HCT116 (cell line): ENCODE measurements around the gene SPATA3. TPM values are rescaled to one million over a fixed set of nuclear protein-coding genes. Genes with fewer than 3 reads are reported as not detected.

Experiments
- ATAC-seq: fragments of 200-7000 bp; cut with Tn5 transposase; 2 replicates; pipeline ENCODE4 v1.9.1; 2020; ENCODE audit warnings: mild to moderate bottlenecking, moderate library complexity
- BruUV-seq: library from RNA; stranded (reverse); fragments of 400-500 nt; replicated peaks from 2 replicates; lab custom pipeline; 2021; lab: Mats Ljungman, UMichigan
- CTCF ChIA-PET: fragments of 300-600 bp; sonication (Branson Sonifier 250); formaldehyde crosslinking; loops from one replicate; lab custom pipeline; 2021; ENCODE audit warnings: antibody characterized with exemption; lab: Charles Lee
- POLR2A ChIA-PET: fragments of 300-600, 350-600 bp; sonication (Branson Sonifier 250); formaldehyde crosslinking; loops from one replicate; lab custom pipeline; 2021; ENCODE audit warnings: antibody characterized with exemption; lab: Charles Lee
- RAD21 ChIA-PET, 2 experiments: fragments of 300-600 bp; sonication (Branson Sonifier 250); formaldehyde crosslinking; loops; one replicate each; lab custom pipeline; 2023; ENCODE audit warnings: low total read pairs in 2 of 2; ENCODE audit not compliant: uncharacterized antibody in 2 of 2, unreplicated experiment in 2 of 2, low non-redundant PET in 1 of 2; lab: Charles Lee
- DNase-seq: peaks from one replicate; pipeline ENCODE4 v3.0.0-alpha.2; 2010; ENCODE audit warnings: low read depth, low spot score
- H2AFZ ChIP-seq: fragments of 200-600 bp; shearing (Covaris generic), sonication (generic); 2 replicates; pipeline ENCODE4 v1.6.1; 2017; ENCODE audit warnings: low read depth, mixed run types, mixed read lengths, antibody characterized with exemption, low read length; ENCODE audit not compliant: poor library complexity, severe bottlenecking
- H3K27ac ChIP-seq: 2 replicates; pipeline ENCODE4 v1.5.1; 2012; ENCODE audit warnings: low read depth, low read length
- H3K27me3 ChIP-seq: fragments of 200-600 bp; sonication (generic); 2 replicates; pipeline ENCODE4 v1.6.1; 2016; ENCODE audit warnings: mixed run types, low read length, mixed read lengths; ENCODE audit not compliant: insufficient read depth
- H3K36me3 ChIP-seq, 2 experiments: fragments of 200-500 bp in 1 of 2; fragments of 200-600 bp in 1 of 2; sonication (Bioruptor generic) in 1 of 2; sonication (generic) in 1 of 2; 2 replicates each; pipeline versions ENCODE4 v1.5.1 to v1.6.1; 2014 to 2016; ENCODE audit warnings: low read length in 2 of 2, inconsistent platforms in 1 of 2, mixed read lengths in 1 of 2, mixed run types in 1 of 2; ENCODE audit not compliant: insufficient read depth in 2 of 2, control insufficient read depth in 1 of 2
- H3K4me1 ChIP-seq, 2 experiments: fragments of 200-600 bp in 1 of 2; sonication (generic) in 1 of 2; 2 replicates each; pipeline versions ENCODE4 v1.5.1 to v1.6.1; 2012 to 2017; ENCODE audit warnings: low read length in 2 of 2, inconsistent platforms in 1 of 2, mild to moderate bottlenecking in 1 of 2, mixed read lengths in 1 of 2, mixed run types in 1 of 2, moderate library complexity in 1 of 2; ENCODE audit not compliant: insufficient read depth in 2 of 2, control insufficient read depth in 1 of 2
- H3K4me2 ChIP-seq: fragments of 200-600 bp; sonication (generic); 2 replicates; pipeline ENCODE4 v1.6.1; 2017; ENCODE audit warnings: mixed run types, low read length, mixed read lengths
- H3K4me3 ChIP-seq, 2 experiments: fragments of 200-600 bp in 1 of 2; sonication (generic) in 1 of 2; replicated peaks in 1 of 2; 2 replicates each; pipeline ENCODE4 v1.5.1; 2011 to 2016; ENCODE audit warnings: low read length in 2 of 2, control low read depth in 1 of 2, low read depth in 1 of 2, mild to moderate bottlenecking in 1 of 2, mixed read lengths in 1 of 2, mixed run types in 1 of 2
- H3K79me2 ChIP-seq: fragments of 200-600 bp; sonication (generic); 2 replicates; pipeline ENCODE4 v1.6.1; 2017; ENCODE audit warnings: mild to moderate bottlenecking, mixed run types, low read length, moderate library complexity, mixed read lengths; ENCODE audit not compliant: insufficient read depth
- H3K9ac ChIP-seq: fragments of 200-600 bp; sonication (generic); 2 replicates; pipeline ENCODE4 v1.6.1; 2016; ENCODE audit warnings: low read length, mixed read lengths
- H3K9me2 ChIP-seq: fragments of 200-600 bp; sonication (generic), shearing (Covaris generic); 2 replicates; pipeline ENCODE4 v1.6.1; 2017; ENCODE audit warnings: mixed run types, mild to moderate bottlenecking, moderate library complexity; ENCODE audit not compliant: insufficient read depth
- H3K9me3 ChIP-seq, 2 experiments: fragments of 200-500 bp in 1 of 2; fragments of 200-600 bp in 1 of 2; sonication (Bioruptor generic) in 1 of 2; sonication (generic) in 1 of 2; 2 replicates each; pipeline ENCODE4 v1.6.1; 2014 to 2017; ENCODE audit warnings: low read length in 2 of 2, mixed read lengths in 2 of 2, inconsistent platforms in 1 of 2, low read depth in 1 of 2, mild to moderate bottlenecking in 1 of 2, mixed run types in 1 of 2, moderate library complexity in 1 of 2; ENCODE audit not compliant: control insufficient read depth in 1 of 2, insufficient read depth in 1 of 2
- H4K20me1 ChIP-seq: fragments of 200-600 bp; sonication (generic), shearing (Covaris generic); 2 replicates; pipeline ENCODE4 v1.6.1; 2017; ENCODE audit warnings: mixed run types, mild to moderate bottlenecking, moderate library complexity; ENCODE audit not compliant: insufficient read depth
- ATF3 ChIP-seq: IDR thresholded peaks from 2 replicates; pipeline ENCODE4 v1.6.1; 2012
- CBX3 ChIP-seq: IDR thresholded peaks from 2 replicates; pipeline ENCODE4 v1.6.1; 2012; ENCODE audit warnings: low read depth
- CEBPB ChIP-seq: IDR thresholded peaks from 2 replicates; pipeline ENCODE4 v1.6.1; 2012; ENCODE audit warnings: low read depth
- CTCF ChIP-seq, 3 experiments: fragments of 200-600 bp in 1 of 3; sonication (generic) in 1 of 3; IDR thresholded peaks in 2 of 3; conservative IDR thresholded peaks in 1 of 3; 2 replicates each; pipeline ENCODE4 v1.5.1; 2012 to 2017; ENCODE audit warnings: low read depth in 2 of 3, low read length in 2 of 3, antibody characterized with exemption in 1 of 3, borderline replicate concordance in 1 of 3, control low read depth in 1 of 3, mild to moderate bottlenecking in 1 of 3, mixed read lengths in 1 of 3, mixed run types in 1 of 3, moderate library complexity in 1 of 3; ENCODE audit not compliant: insufficient read depth in 1 of 3
- EGR1 ChIP-seq: IDR thresholded peaks from 2 replicates; pipeline ENCODE4 v1.6.1; 2012; ENCODE audit warnings: low read depth
- ELF1 ChIP-seq: IDR thresholded peaks from 2 replicates; pipeline ENCODE4 v1.6.1; 2012; ENCODE audit warnings: low read depth, borderline replicate concordance
- EZH2 ChIP-seq: fragments of 200-600 bp; sonication (generic); IDR thresholded peaks from 2 replicates; pipeline ENCODE4 v1.6.1; 2017; ENCODE audit warnings: antibody characterized with exemption, mixed run types
- EZH2phosphoT487 ChIP-seq: fragments of 200-600 bp; IDR thresholded peaks from 2 replicates; pipeline ENCODE4 v1.6.1; 2018; ENCODE audit warnings: antibody characterized with exemption, borderline replicate concordance
- FOSL1 ChIP-seq: IDR thresholded peaks from 2 replicates; pipeline ENCODE4 v1.6.1; 2012; ENCODE audit warnings: low read depth
- JUND ChIP-seq: IDR thresholded peaks from 2 replicates; pipeline ENCODE4 v1.6.1; 2012
- POLR2A ChIP-seq: IDR thresholded peaks from 2 replicates; pipeline ENCODE4 v1.7.0; 2011; ENCODE audit warnings: borderline replicate concordance; ENCODE audit not compliant: insufficient read depth, insufficient read length; ENCODE audit errors: extremely low read depth
- POLR2AphosphoS5 ChIP-seq: IDR thresholded peaks from 2 replicates; pipeline ENCODE4 v1.6.1; 2011; ENCODE audit warnings: mild to moderate bottlenecking, low read depth, low read length, moderate library complexity
- RAD21 ChIP-seq: IDR thresholded peaks from 2 replicates; pipeline ENCODE4 v1.6.1; 2012; ENCODE audit warnings: low read depth, mild to moderate bottlenecking
- REST ChIP-seq: IDR thresholded peaks from 2 replicates; pipeline ENCODE4 v1.6.1; 2012; ENCODE audit warnings: low read depth
- SP1 ChIP-seq: IDR thresholded peaks from 2 replicates; pipeline ENCODE4 v1.6.1; 2012; ENCODE audit warnings: low read depth
- SRF ChIP-seq: IDR thresholded peaks from 2 replicates; pipeline ENCODE4 v1.6.1; 2012; ENCODE audit warnings: low read depth
- TCF7L2 ChIP-seq: IDR thresholded peaks from 2 replicates; pipeline ENCODE4 v1.7.0; 2011; ENCODE audit warnings: borderline replicate concordance, inconsistent platforms; ENCODE audit not compliant: insufficient read depth, insufficient read length; ENCODE audit errors: extremely low read depth
- YY1 ChIP-seq: IDR thresholded peaks from 2 replicates; pipeline ENCODE4 v1.6.1; 2011; ENCODE audit warnings: low read length, low read depth, moderate library complexity, mild to moderate bottlenecking; ENCODE audit not compliant: insufficient replicate concordance; ENCODE audit errors: extremely low read depth
- ZBTB33 ChIP-seq: IDR thresholded peaks from 2 replicates; pipeline ENCODE4 v1.6.1; 2011; ENCODE audit warnings: mild to moderate bottlenecking, low read length, moderate library complexity; ENCODE audit not compliant: insufficient replicate concordance; ENCODE audit errors: extremely low read depth
- ZNF274 ChIP-seq: fragments of 200-500 bp; sonication (Bioruptor generic); IDR thresholded peaks from 2 replicates; pipeline ENCODE4 v1.6.1; 2014; ENCODE audit warnings: mild to moderate bottlenecking, low read depth, low read length, inconsistent platforms
- intact Hi-C: fragments of 100-400 bp; cut with micrococcal nuclease; formaldehyde crosslinking; loops from 2 replicates; pipeline ENCODE4 v1.10.0; 2022
- total RNA-seq: library from RNA; stranded (reverse); gene quantifications from one replicate; pipeline ENCODE4 v1.2.1, GENCODE V29; 2021; ENCODE audit not compliant: unreplicated experiment

SPATA3 gene
- total RNA-seq, 1 experiment from 2014 or later = not detected

GRCh38 chr2:231036131-231036530 is 40.2 kb downstream of the SPATA3 start:
- Histone ChIP-seq H3K4me3 (no peak overlapping the region), H3K27ac (no peak overlapping the region), H3K27me3 (no peaks in the 10 kb centered on the region), H3K79me2 (no peaks in the 10 kb centered on the region), H3K9ac (no peak overlapping the region), H3K9me3 (no peaks in the 10 kb centered on the region), H2AFZ (no peak overlapping the region), H4K20me1 (no peaks in the 10 kb centered on the region), H3K4me2 (no peak overlapping the region), H3K4me1 (peaks cover 0 to 11% of the 10 kb centered on the region in 2 experiments; a peak in 1 of 4 replicates), H3K36me3 (no peaks in the 10 kb centered on the region), H3K9me2 (no peaks in the 10 kb centered on the region)
- BruUV-seq = no TSS peak
- TF ChIP-seq ZNF274 (no peak), CTCF (IDR thresholded peaks at IDR 0.05 in 2 of 3, conservative IDR thresholded peaks at IDR 0.05 in 1 of 3; ENCODE audit: borderline replicate concordance in 1 of 3, insufficient read depth in 1 of 3, low read depth in 2 of 3, low read length in 2 of 3) (no peak), EGR1 (no peak), SP1 (no peak), CEBPB (no peak), YY1 (no peak), CBX3 (no peak), TCF7L2 (no peak), FOSL1 (no peak), EZH2phosphoT487 (no peak), JUND (no peak), RAD21 (no peak), EZH2 (no peak), POLR2A (no peak), ELF1 (no peak), ATF3 (no peak), POLR2AphosphoS5 (no peak), SRF (no peak), ZBTB33 (no peak), REST (no peak)
- CTCF ChIA-PET = interaction anchor here (0.7 to 1.2 kb wide), 2 partner anchors 10 to 17 kb away, joined by 3 read pairs; no protein-coding TSS in a partner anchor
- RAD21 ChIA-PET = interaction anchor here in 1 of 2 experiments (0.7 kb wide), 1 partner anchor 380 kb away, joined by 3 read pairs; no protein-coding TSS in a partner anchor
- DNase-seq = no peak
- POLR2A ChIA-PET = no interaction called here
- intact Hi-C loops = no loop called here
- no peak for ATAC-seq
